Peyer's patch (tissue), 4 donors: ENCODE data around the gene AKAP13.

ENCODE experiments used
- POLR2A ChIP-seq, 2 donors: fragments of 450-650 bp; IDR thresholded peaks; one replicate each; pipeline ENCODE4 v1.5.1; 2017; ENCODE audit warnings: antibody characterized with exemption in 2 of 2, mild to moderate bottlenecking in 2 of 2, moderate library complexity in 2 of 2
- TF ChIP-seq, protein P1 (sequence below), 6 experiments: fragments of 450-650 bp in 4 of 6; fragments of 200-600 bp in 2 of 6; sonication (generic) in 1 of 6; IDR thresholded peaks; one replicate each; pipeline ENCODE4 v1.5.1; 2017 to 2019; ENCODE audit warnings: antibody characterized with exemption in 6 of 6, mild to moderate bottlenecking in 3 of 6, moderate library complexity in 1 of 6

DNA sequence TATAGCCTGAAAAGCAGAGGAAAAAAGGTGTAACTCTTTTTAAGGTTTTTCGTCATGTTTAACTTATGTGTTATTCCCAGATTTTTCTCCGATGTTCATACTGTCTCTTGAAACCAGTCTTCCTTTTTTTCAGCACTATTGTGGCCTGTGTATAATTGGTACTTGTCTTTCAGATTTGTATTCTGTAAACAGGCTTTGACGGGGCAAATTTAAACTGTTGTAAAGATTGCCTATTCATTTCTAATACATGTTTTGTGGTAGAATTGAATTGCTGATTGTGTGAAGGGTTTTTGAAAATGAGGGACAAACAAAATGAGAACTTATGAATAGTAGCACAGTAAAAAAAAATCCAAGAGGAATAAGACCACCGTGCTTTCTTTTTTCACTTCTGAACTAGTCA, 33.6 kb downstream of the AKAP13 start:
- TF ChIP-seq, protein P1, sequence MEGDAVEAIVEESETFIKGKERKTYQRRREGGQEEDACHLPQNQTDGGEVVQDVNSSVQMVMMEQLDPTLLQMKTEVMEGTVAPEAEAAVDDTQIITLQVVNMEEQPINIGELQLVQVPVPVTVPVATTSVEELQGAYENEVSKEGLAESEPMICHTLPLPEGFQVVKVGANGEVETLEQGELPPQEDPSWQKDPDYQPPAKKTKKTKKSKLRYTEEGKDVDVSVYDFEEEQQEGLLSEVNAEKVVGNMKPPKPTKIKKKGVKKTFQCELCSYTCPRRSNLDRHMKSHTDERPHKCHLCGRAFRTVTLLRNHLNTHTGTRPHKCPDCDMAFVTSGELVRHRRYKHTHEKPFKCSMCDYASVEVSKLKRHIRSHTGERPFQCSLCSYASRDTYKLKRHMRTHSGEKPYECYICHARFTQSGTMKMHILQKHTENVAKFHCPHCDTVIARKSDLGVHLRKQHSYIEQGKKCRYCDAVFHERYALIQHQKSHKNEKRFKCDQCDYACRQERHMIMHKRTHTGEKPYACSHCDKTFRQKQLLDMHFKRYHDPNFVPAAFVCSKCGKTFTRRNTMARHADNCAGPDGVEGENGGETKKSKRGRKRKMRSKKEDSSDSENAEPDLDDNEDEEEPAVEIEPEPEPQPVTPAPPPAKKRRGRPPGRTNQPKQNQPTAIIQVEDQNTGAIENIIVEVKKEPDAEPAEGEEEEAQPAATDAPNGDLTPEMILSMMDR (IDR thresholded peaks at IDR 0.05), result no peak
- TF ChIP-seq POLR2A (IDR thresholded peaks at IDR 0.05), result no peak
